Measurements from ENCODE around the gene AIPL1.

Gene AIPL1

DNA sequence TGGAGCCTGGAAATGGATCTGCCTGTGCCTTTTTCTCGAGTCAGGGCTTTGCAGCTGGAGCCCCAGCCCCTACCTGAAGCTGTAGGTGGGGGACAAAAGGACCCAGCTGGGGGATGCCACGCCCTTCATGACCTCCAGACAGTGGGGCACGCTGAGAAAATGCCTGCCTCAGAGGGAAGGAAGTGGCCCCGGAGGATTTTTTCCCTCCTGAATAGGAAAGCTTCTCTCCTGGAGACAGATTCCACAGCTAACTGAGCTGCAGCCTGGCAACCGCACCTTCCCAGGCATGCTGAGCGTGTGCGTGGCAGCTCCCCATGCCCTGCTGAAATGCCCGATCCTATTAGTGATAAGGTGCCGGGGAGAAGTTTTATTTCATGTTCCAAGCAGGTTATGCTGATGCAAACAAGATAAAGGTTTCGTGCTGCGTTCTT lies 58.0 kb downstream of the AIPL1 start:
- no peaks in the 10 kb centered on the region for H3K27me3 ChIP-seq (ENCODE audit: control insufficient read depth, insufficient read depth, low read length)
- H3K9ac ChIP-seq (ENCODE audit: low read length): no peak overlapping the region
- no peaks in the 10 kb centered on the region for H3K36me3 ChIP-seq (ENCODE audit: control insufficient read depth, low read depth, low read length)
- no peak overlapping the region for H3K27ac ChIP-seq (ENCODE audit: low read length)
- H3K9me3 ChIP-seq (ENCODE audit: control insufficient read depth, low read depth, low read length): peaks cover 4% of the 10 kb centered on the region
- H3K4me3 ChIP-seq (ENCODE audit: low read length): no peak overlapping the region
- peaks cover 22% of the 10 kb centered on the region for H3K4me1 ChIP-seq (ENCODE audit: control insufficient read depth, low read depth, low read length)

GRCh38 chr17:6374761-6375312 lies 60.1 kb downstream of the AIPL1 start:
- H3K4me3 ChIP-seq (ENCODE audit: low read length): peak overlapping the region; percentile 31
- peaks cover 4% of the 10 kb centered on the region for H3K9me3 ChIP-seq (ENCODE audit: control insufficient read depth, low read depth, low read length)
- H3K4me1 ChIP-seq (ENCODE audit: control insufficient read depth, low read depth, low read length): peaks cover 22% of the 10 kb centered on the region
- no peaks in the 10 kb centered on the region for H3K27me3 ChIP-seq (ENCODE audit: control insufficient read depth, insufficient read depth, low read length)
- no peaks in the 10 kb centered on the region for H3K36me3 ChIP-seq (ENCODE audit: control insufficient read depth, low read depth, low read length)
- no peak overlapping the region for H3K27ac ChIP-seq (ENCODE audit: low read length)
- no peak overlapping the region for H3K9ac ChIP-seq (ENCODE audit: low read length)

GRCh38 chr17:6374271-6374691 lies 60.6 kb downstream of the AIPL1 start:
- no peak overlapping the region for H3K27ac ChIP-seq (ENCODE audit: low read length)
- no peaks in the 10 kb centered on the region for H3K27me3 ChIP-seq (ENCODE audit: control insufficient read depth, insufficient read depth, low read length)
- H3K9me3 ChIP-seq (ENCODE audit: control insufficient read depth, low read depth, low read length): peaks cover 4% of the 10 kb centered on the region
- no peak overlapping the region for H3K4me3 ChIP-seq (ENCODE audit: low read length)
- H3K9ac ChIP-seq (ENCODE audit: low read length): no peak overlapping the region
- H3K36me3 ChIP-seq (ENCODE audit: control insufficient read depth, low read depth, low read length): no peaks in the 10 kb centered on the region
- peaks cover 22% of the 10 kb centered on the region for H3K4me1 ChIP-seq (ENCODE audit: control insufficient read depth, low read depth, low read length)
